ENCODE data around the gene SOBP. TPM values are rescaled to one million over a fixed set of nuclear protein-coding genes. Genes with fewer than 3 reads are reported as not detected.
"Not testable (repeated sequence)": the region's sequence is repeated elsewhere in the genome, so short reads cannot be mapped to it uniquely, and the experiment has no call there.

SOBP gene
- total RNA-seq, 4 donors from 2014 or later = 5.6 to 21.4 (median 18.1) TPM

DNA sequence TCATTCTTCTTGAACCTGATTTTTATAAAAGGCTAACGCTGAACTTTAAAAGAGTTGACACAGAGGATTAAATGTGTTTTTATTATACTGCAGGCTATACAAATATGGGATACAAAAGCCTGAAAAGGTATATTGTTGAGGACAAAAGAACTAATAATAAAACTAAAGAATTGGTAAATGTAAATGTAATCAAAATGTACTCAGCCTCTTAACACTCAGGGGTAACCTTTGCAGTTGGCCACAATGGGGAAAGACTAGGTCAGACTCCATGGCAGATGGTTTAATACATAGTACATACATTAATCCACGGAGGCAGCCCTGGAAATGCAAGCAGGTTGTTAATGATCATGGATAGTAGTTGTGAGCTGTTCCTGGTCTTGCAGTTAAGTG, 57.5 kb downstream of the SOBP start:
- Histone ChIP-seq H3K4me1 (no peaks in the 10 kb centered on the region), H3K36me3 (no peaks in the 10 kb centered on the region), H3K4me3 (replicated peaks in 1 of 3) (no peak overlapping the region), H3K27me3 (no peaks in the 10 kb centered on the region), H3K27ac (no peak overlapping the region), H3K9me3 (no peaks in the 10 kb centered on the region)
- intact Hi-C loops (cut with DNase I) = no loop called here
- 87 to 93% methylated on average over 2 of the region's 2 CpGs for WGBS, 2 donors
- DNase-seq = no peak
- TF ChIP-seq CTCF (IDR thresholded peaks at IDR 0.05) (no peak), POLR2A (IDR thresholded peaks at IDR 0.05) (no peak)

DNA sequence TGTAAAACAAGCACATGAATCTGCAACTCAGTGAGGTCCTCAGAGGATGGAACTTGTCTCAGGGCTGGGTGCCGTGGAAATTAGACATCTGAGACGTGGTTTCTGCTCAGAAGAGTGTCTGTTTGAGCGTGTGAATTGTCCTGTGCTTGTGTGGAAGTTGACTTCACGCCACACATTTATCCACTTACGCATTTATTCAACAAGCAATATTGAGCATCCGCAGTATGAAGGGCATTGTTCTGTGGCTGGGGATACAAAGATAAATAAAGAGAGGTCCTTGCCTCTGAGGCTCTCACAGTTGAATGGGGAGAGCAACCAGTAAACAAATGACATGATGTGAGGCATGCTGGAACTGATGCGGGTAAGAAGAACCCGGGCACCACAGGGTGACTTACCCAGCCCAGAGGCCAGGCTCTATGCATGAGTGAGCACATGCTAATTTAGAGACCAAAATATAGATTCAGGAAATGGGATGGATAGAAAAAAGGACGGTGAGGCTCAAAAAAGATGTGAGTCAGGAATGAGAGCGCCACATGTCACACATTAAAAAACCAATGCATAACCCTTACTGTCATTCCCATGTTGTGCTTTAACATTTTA, 60.4 kb downstream of the SOBP start:
- intact Hi-C loops (cut with DNase I) = no loop called here

GRCh38 chr6:107550906-107551305, 61.0 kb downstream of the SOBP start:
- Histone ChIP-seq H3K4me1 (no peaks in the 10 kb centered on the region), H3K36me3 (no peaks in the 10 kb centered on the region), H3K9me3 (no peaks in the 10 kb centered on the region), H3K27me3 (no peaks in the 10 kb centered on the region), H3K27ac (no peak overlapping the region), H3K4me3 (replicated peaks in 1 of 3) (no peak overlapping the region)
- no peak for DNase-seq
- TF ChIP-seq POLR2A (IDR thresholded peaks at IDR 0.05) (no peak), CTCF (IDR thresholded peaks at IDR 0.05) (no peak)
- intact Hi-C loops (cut with DNase I) = no loop called here
- 92 to 93% methylated on average over 4 of the region's 4 CpGs for WGBS, 2 donors

More for the DNA sequence above, 60.4 kb downstream of the SOBP start:
- 92 to 93% methylated on average over 10 of the region's 10 CpGs for WGBS, 2 donors
- DNase-seq = no peak
- TF ChIP-seq POLR2A (IDR thresholded peaks at IDR 0.05) = no peak
- no peak for TF ChIP-seq CTCF (IDR thresholded peaks at IDR 0.05)
- Histone ChIP-seq H3K9me3 (no peaks in the 10 kb centered on the region), H3K27me3 (no peaks in the 10 kb centered on the region), H3K27ac (no peak overlapping the region), H3K4me3 (replicated peaks in 1 of 3) (no peak overlapping the region), H3K36me3 (no peaks in the 10 kb centered on the region), H3K4me1 (no peaks in the 10 kb centered on the region)

- H3K4me1 ChIP-seq; H3K4me3 ChIP-seq (replicated peaks in 1 of 3); H3K36me3 ChIP-seq; H3K9me3 ChIP-seq; intact Hi-C loops (cut with DNase I); H3K27ac ChIP-seq; H3K27me3 ChIP-seq; DNase-seq: not testable (repeated sequence)
- WGBS, 2 donors = 96% methylated on average over 6 of the region's 6 CpGs
These were observed 63.2 kb downstream of the SOBP start for GRCh38 chr6:107553121-107553520.

DNA sequence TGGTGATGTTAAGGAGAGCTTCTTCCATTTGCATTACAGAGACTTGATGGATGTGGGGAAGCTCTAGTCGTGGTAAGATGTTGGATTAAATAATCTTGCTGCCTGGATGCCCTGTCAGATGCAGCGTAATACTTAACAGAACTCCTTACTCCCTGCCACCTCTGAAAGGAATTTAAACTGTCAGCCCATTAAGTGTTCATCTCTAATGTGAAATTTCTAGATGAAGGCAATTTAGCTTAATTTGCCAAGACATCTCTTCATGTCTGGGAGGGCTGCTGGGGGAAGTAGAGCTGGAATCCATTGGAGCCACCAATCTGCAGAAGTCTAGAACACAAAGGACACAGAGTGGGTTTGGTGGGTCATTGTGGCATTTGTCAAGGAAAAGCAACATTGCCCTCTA, 64.4 kb downstream of the SOBP start:
- TF ChIP-seq CTCF (IDR thresholded peaks at IDR 0.05) = no peak
- no peak for TF ChIP-seq POLR2A (IDR thresholded peaks at IDR 0.05)
- no peaks in the 10 kb centered on the region for H3K36me3 ChIP-seq
- 88 to 96% methylated on average over 2 of the region's 2 CpGs for WGBS, 2 donors
- H3K9me3 ChIP-seq = no peaks in the 10 kb centered on the region
- no peak overlapping the region for H3K27ac ChIP-seq
- no peak for DNase-seq
- intact Hi-C loops (cut with DNase I) = no loop called here
- no peaks in the 10 kb centered on the region for H3K27me3 ChIP-seq
- peaks cover 0 to 4% of the 10 kb centered on the region in 2 donors for H3K4me1 ChIP-seq
- H3K4me3 ChIP-seq (replicated peaks in 1 of 3) = no peak overlapping the region

GRCh38 chr6:107554918-107555317, 65.0 kb downstream of the SOBP start:
- Histone ChIP-seq H3K9me3 (no peaks in the 10 kb centered on the region), H3K4me1 (peaks cover 0 to 4% of the 10 kb centered on the region in 2 donors), H3K27me3 (no peaks in the 10 kb centered on the region), H3K4me3 (replicated peaks in 1 of 3) (no peak overlapping the region), H3K27ac (no peak overlapping the region), H3K36me3 (no peaks in the 10 kb centered on the region)
- intact Hi-C loops (cut with DNase I) = no loop called here
- WGBS, 2 donors = 98 to 99% methylated on average over 3 of the region's 3 CpGs
- DNase-seq = no peak
- TF ChIP-seq POLR2A (IDR thresholded peaks at IDR 0.05) (no peak), CTCF (IDR thresholded peaks at IDR 0.05) (no peak)

Measured in thyroid gland (tissue), 4 donors.